ACC112 (cell line): Measurements from ENCODE around the gene ZCCHC14.
A peak's percentile ranks its signal among the peaks of the same experiment; 100 is the strongest.
"Not testable (repeated sequence)": the region's sequence is repeated elsewhere in the genome, so short reads cannot be mapped to it uniquely, and the experiment has no call there.

Experiments used
- H2AFZ ChIP-seq: fragments of 200-600 bp; sonication (generic); one replicate; pipeline ENCODE4 v1.6.0; 2017; ENCODE audit warnings: antibody characterized with exemption, low read length; ENCODE audit not compliant: unreplicated experiment
- H3K27ac ChIP-seq: fragments of 200-600 bp; sonication (generic); 2 replicates; pipeline ENCODE4 v1.5.1; 2014; ENCODE audit warnings: low read depth, mild to moderate bottlenecking, antibody characterized with exemption, low read length, moderate library complexity
- H3K27me3 ChIP-seq: fragments of 200-600 bp; sonication (generic); 2 replicates; pipeline ENCODE4 v1.6.1; 2014; ENCODE audit warnings: mild to moderate bottlenecking, antibody characterized with exemption, low read length, moderate library complexity, mixed read lengths; ENCODE audit not compliant: insufficient read depth
- H3K36me3 ChIP-seq: fragments of 200-600 bp; sonication (generic); 2 replicates; pipeline ENCODE4 v1.6.1; 2016; ENCODE audit warnings: mild to moderate bottlenecking, antibody characterized with exemption, low read length, moderate library complexity, mixed read lengths; ENCODE audit not compliant: insufficient read depth
- H3K4me1 ChIP-seq: fragments of 200-600 bp; sonication (generic); one replicate; pipeline ENCODE4 v1.6.1; 2016; ENCODE audit warnings: low read length, mixed read lengths; ENCODE audit not compliant: insufficient read depth, unreplicated experiment, control insufficient read depth
- H3K4me3 ChIP-seq: fragments of 200-600 bp; sonication (generic); 2 replicates; pipeline ENCODE4 v1.5.1; 2014; ENCODE audit warnings: mild to moderate bottlenecking, low read depth, low read length
- H3K79me2 ChIP-seq: fragments of 200-600 bp; sonication (generic); one replicate; pipeline ENCODE4 v1.6.0; 2016; ENCODE audit warnings: low read length; ENCODE audit not compliant: control insufficient read depth, unreplicated experiment, insufficient read depth

The ZCCHC14 gene

GRCh38 chr16:87488960-87489359 is 3.9 kb downstream of the ZCCHC14 start:
- H2AFZ ChIP-seq, H3K27ac ChIP-seq, H3K36me3 ChIP-seq, H3K27me3 ChIP-seq: not testable (repeated sequence)
- H3K4me3 ChIP-seq, result peak overlapping the region; percentile 79
- peaks cover 68% of the 10 kb centered on the region for H3K79me2 ChIP-seq
- peaks cover 38% of the 10 kb centered on the region for H3K4me1 ChIP-seq

GRCh38 chr16:87487361-87487924 is 5.4 kb downstream of the ZCCHC14 start:
- Histone ChIP-seq H3K79me2 (peaks cover 70% of the 10 kb centered on the region), H3K27me3 (no peaks in the 10 kb centered on the region), H3K4me3 (no peak overlapping the region), H3K4me1 (peaks cover 38% of the 10 kb centered on the region), H3K27ac (no peak overlapping the region), H3K36me3 (no peaks in the 10 kb centered on the region), H2AFZ (no peak overlapping the region)

GRCh38 chr16:87486713-87487247 is 6.0 kb downstream of the ZCCHC14 start:
- Histone ChIP-seq H3K79me2 (peaks cover 72% of the 10 kb centered on the region), H3K4me1 (peaks cover 38% of the 10 kb centered on the region), H3K27ac (no peak overlapping the region), H3K27me3 (no peaks in the 10 kb centered on the region), H2AFZ (no peak overlapping the region), H3K36me3 (no peaks in the 10 kb centered on the region), H3K4me3 (no peak overlapping the region)

- Histone ChIP-seq H3K4me3 (no peak overlapping the region), H3K27ac (no peak overlapping the region), H3K36me3 (no peaks in the 10 kb centered on the region), H3K79me2 (peaks cover 69% of the 10 kb centered on the region), H3K27me3 (no peaks in the 10 kb centered on the region), H2AFZ (no peak overlapping the region), H3K4me1 (peaks cover 38% of the 10 kb centered on the region)
These were observed 6.5 kb downstream of the ZCCHC14 start for GRCh38 chr16:87486282-87486681.

- peaks cover 64% of the 10 kb centered on the region for H3K79me2 ChIP-seq
- H3K27ac ChIP-seq, H2AFZ ChIP-seq, H3K36me3 ChIP-seq, H3K4me3 ChIP-seq, H3K27me3 ChIP-seq: not testable (repeated sequence)
- peaks cover 38% of the 10 kb centered on the region for H3K4me1 ChIP-seq
These were observed 7.0 kb downstream of the ZCCHC14 start for GRCh38 chr16:87485792-87486191.

GRCh38 chr16:87484487-87485331 is 8.1 kb downstream of the ZCCHC14 start:
- peak overlapping the region; percentile 20; the same call in 1 of the 2 replicates for H3K27ac ChIP-seq
- no peak overlapping the region for H3K4me3 ChIP-seq
- peaks cover 53% of the 10 kb centered on the region for H3K79me2 ChIP-seq
- H3K27me3 ChIP-seq, result no peaks in the 10 kb centered on the region
- H3K4me1 ChIP-seq, result peaks cover 35% of the 10 kb centered on the region
- H2AFZ ChIP-seq, result no peak overlapping the region
- H3K36me3 ChIP-seq, result no peaks in the 10 kb centered on the region

GRCh38 chr16:87483481-87483880 is 9.3 kb downstream of the ZCCHC14 start:
- Histone ChIP-seq H3K79me2 (peaks cover 48% of the 10 kb centered on the region), H3K4me1 (peaks cover 29% of the 10 kb centered on the region), H3K4me3 (no peak overlapping the region), H3K27ac (no peak overlapping the region), H3K27me3 (no peaks in the 10 kb centered on the region), H3K36me3 (no peaks in the 10 kb centered on the region), H2AFZ (no peak overlapping the region)

- H3K36me3 ChIP-seq, H3K4me3 ChIP-seq, H2AFZ ChIP-seq, H3K27me3 ChIP-seq, H3K27ac ChIP-seq: not testable (repeated sequence)
- peaks cover 43% of the 10 kb centered on the region for H3K79me2 ChIP-seq
- peaks cover 29% of the 10 kb centered on the region for H3K4me1 ChIP-seq
These were observed 10.2 kb downstream of the ZCCHC14 start for GRCh38 chr16:87482670-87483069.

GRCh38 chr16:87482266-87482665 is 10.6 kb downstream of the ZCCHC14 start:
- peaks cover 29% of the 10 kb centered on the region for H3K4me1 ChIP-seq
- H3K27ac ChIP-seq, result no peak overlapping the region
- no peak overlapping the region for H2AFZ ChIP-seq
- H3K4me3 ChIP-seq, result no peak overlapping the region
- H3K79me2 ChIP-seq, result peaks cover 39% of the 10 kb centered on the region
- H3K27me3 ChIP-seq, result no peaks in the 10 kb centered on the region
- no peaks in the 10 kb centered on the region for H3K36me3 ChIP-seq

- H3K27me3 ChIP-seq, H3K4me3 ChIP-seq, H3K36me3 ChIP-seq, H3K27ac ChIP-seq, H2AFZ ChIP-seq: not testable (repeated sequence)
- Histone ChIP-seq H3K4me1 (peaks cover 25% of the 10 kb centered on the region), H3K79me2 (peaks cover 34% of the 10 kb centered on the region)
These were observed 11.1 kb downstream of the ZCCHC14 start for GRCh38 chr16:87481711-87482110.
